DMS53 treated with DMSO at 0.1 percent for 48 hours (cell line): ENCODE results near the gene BARHL1.
"Not testable (repeated sequence)": the region's sequence is repeated elsewhere in the genome, so short reads cannot be mapped to it uniquely, and the experiment has no call there.

Experiments used
- DNase-seq: peaks from one replicate; lab custom pipeline; 2025; ENCODE audit not compliant: unreplicated experiment; lab: John Stamatoyannopoulos, UW

Gene BARHL1

GRCh38 chr9:132556235-132556634 lies 26.2 kb upstream of the BARHL1 start:
- no peak for DNase-seq

- no peak for DNase-seq
Observed at GRCh38 chr9:132556714-132557113, 25.7 kb upstream of the BARHL1 start.

GRCh38 chr9:132557159-132557558 lies 25.2 kb upstream of the BARHL1 start:
- no peak for DNase-seq

- DNase-seq: no peak
Observed at GRCh38 chr9:132559711-132560110, 22.7 kb upstream of the BARHL1 start.

GRCh38 chr9:132560616-132561202 lies 21.7 kb upstream of the BARHL1 start:
- no peak for DNase-seq

- DNase-seq: no peak
Observed at GRCh38 chr9:132562306-132562573, 20.2 kb upstream of the BARHL1 start.

- no peak for DNase-seq
Observed at GRCh38 chr9:132564526-132564925, 17.9 kb upstream of the BARHL1 start.

- not testable (repeated sequence) for DNase-seq
Observed at GRCh38 chr9:132568787-132569186, 13.6 kb upstream of the BARHL1 start.

- DNase-seq: no peak
Observed at GRCh38 chr9:132571806-132572600, 10.4 kb upstream of the BARHL1 start.

- DNase-seq: no peak
Observed at GRCh38 chr9:132572921-132573320, 9.5 kb upstream of the BARHL1 start.

GRCh38 chr9:132575005-132575609 lies 7.3 kb upstream of the BARHL1 start:
- peak; percentile 77 for DNase-seq

- no peak for DNase-seq
Observed at GRCh38 chr9:132575811-132576210, 6.6 kb upstream of the BARHL1 start.

- DNase-seq: no peak
Observed at GRCh38 chr9:132577119-132577518, 5.3 kb upstream of the BARHL1 start.

- DNase-seq: no peak
Observed at GRCh38 chr9:132578367-132578932, 4.0 kb upstream of the BARHL1 start.

- DNase-seq: no peak
Observed at GRCh38 chr9:132579427-132579798, 3.0 kb upstream of the BARHL1 start.

GRCh38 chr9:132582786-132583583 lies 579 bp downstream of the BARHL1 start:
- DNase-seq: no peak

GRCh38 chr9:132583584-132584304 lies 1.3 kb downstream of the BARHL1 start:
- no peak for DNase-seq

- DNase-seq: no peak
Observed at GRCh38 chr9:132584601-132585560, 2.5 kb downstream of the BARHL1 start.

- DNase-seq: peak; percentile 39
Observed at GRCh38 chr9:132585954-132586829, 3.8 kb downstream of the BARHL1 start.
